Endothelial cell of umbilical vein (primary cell): ENCODE data around the gene EYS. TPM values are rescaled to one million over a fixed set of nuclear protein-coding genes. Genes with fewer than 3 reads are reported as not detected.

Experiments used
- BruUV-seq: library from RNA; stranded (reverse); fragments of 400-500 nt; replicated peaks from 2 replicates; lab custom pipeline; 2021; lab: Mats Ljungman, UMichigan
- CTCF ChIA-PET: fragments of 300-600, 350-600 bp; sonication (Branson Sonifier 250); formaldehyde crosslinking; loops from one replicate; lab custom pipeline; 2021; ENCODE audit warnings: antibody characterized with exemption, inconsistent platforms; lab: Charles Lee
- POLR2A ChIA-PET: fragments of 300-600, 350-600 bp; sonication (Branson Sonifier 250); formaldehyde crosslinking; loops from one replicate; lab custom pipeline; 2021; ENCODE audit warnings: antibody characterized with exemption, inconsistent platforms; lab: Charles Lee
- DNase-seq: peaks from one replicate; pipeline ENCODE4 v3.0.0-alpha.2; 2011; ENCODE audit warnings: low read depth, low spot score
- FAIRE-seq: peaks from 2 replicates; lab custom pipeline; 2011; peaks lifted over from hg19 to GRCh38; lab: Jason Lieb, UNC
- H2AFZ ChIP-seq: 2 replicates; pipeline ENCODE4 v1.6.0; 2012; ENCODE audit warnings: low read depth, low read length, control low read depth, inconsistent platforms
- H3K27ac ChIP-seq: 2 replicates; pipeline ENCODE4 v1.5.1; 2011; ENCODE audit warnings: low read depth, mild to moderate bottlenecking, control low read depth, low read length, moderate library complexity; ENCODE audit not compliant: insufficient read depth
- H3K27me3 ChIP-seq, 2 experiments: 2 replicates each; pipeline versions ENCODE4 v1.6.0 to v1.6.1; 2011; ENCODE audit warnings: low read length in 2 of 2, mixed read lengths in 1 of 2; ENCODE audit not compliant: control insufficient read depth in 2 of 2, insufficient read depth in 2 of 2
- H3K36me3 ChIP-seq, 2 experiments: 2 replicates in 1 of 2; 3 replicates in 1 of 2; pipeline ENCODE4 v1.5.1; 2011; ENCODE audit warnings: low read length in 2 of 2, mild to moderate bottlenecking in 1 of 2, moderate library complexity in 1 of 2; ENCODE audit not compliant: control insufficient read depth in 2 of 2, insufficient read depth in 2 of 2; ENCODE audit errors: extremely low read depth in 1 of 2
- H3K4me1 ChIP-seq: 3 replicates; pipeline ENCODE4 v1.5.1; 2011; ENCODE audit warnings: mild to moderate bottlenecking, low read length; ENCODE audit not compliant: control insufficient read depth, insufficient read depth; ENCODE audit errors: extremely low read depth
- H3K4me2 ChIP-seq: 2 replicates; pipeline ENCODE4 v1.6.1; 2011; ENCODE audit warnings: low read length, control low read depth, mixed read lengths; ENCODE audit not compliant: insufficient read depth
- H3K4me3 ChIP-seq, 3 experiments: fragments of 200-600 bp in 1 of 3; sonication (generic), shearing (Covaris generic) in 1 of 3; replicated peaks in 1 of 3; 2 replicates each; pipeline ENCODE4 v1.5.1; 2011 to 2016; ENCODE audit warnings: control low read depth in 3 of 3, low read length in 3 of 3, mild to moderate bottlenecking in 2 of 3, inconsistent platforms in 1 of 3, low read depth in 1 of 3, moderate library complexity in 1 of 3; ENCODE audit not compliant: insufficient read depth in 1 of 3
- H3K79me2 ChIP-seq: 2 replicates; pipeline ENCODE4 v1.6.0; 2012; ENCODE audit warnings: low read length, inconsistent platforms; ENCODE audit not compliant: control insufficient read depth, insufficient read depth
- H3K9ac ChIP-seq: replicated peaks from 2 replicates; pipeline ENCODE3; 2011; ENCODE audit warnings: low read length, control low read depth; ENCODE audit not compliant: insufficient read depth; ENCODE audit errors: extremely low read depth
- H3K9me1 ChIP-seq: replicated peaks from 3 replicates; pipeline ENCODE4 v1.6.0; 2011; ENCODE audit warnings: mild to moderate bottlenecking, low read length; ENCODE audit not compliant: control insufficient read depth, insufficient read depth; ENCODE audit errors: extremely low read depth
- H3K9me3 ChIP-seq: replicated peaks from 2 replicates; pipeline ENCODE4 v1.5.1; 2012; ENCODE audit warnings: low read length, inconsistent platforms; ENCODE audit not compliant: control insufficient read depth, insufficient read depth
- H4K20me1 ChIP-seq: replicated peaks from 2 replicates; pipeline ENCODE3; 2011; ENCODE audit warnings: mild to moderate bottlenecking, low read length; ENCODE audit not compliant: control insufficient read depth, insufficient read depth; ENCODE audit errors: extremely low read depth
- CTCF ChIP-seq, 2 donors: IDR thresholded peaks; 1 replicate in 1 of 2; 2 replicates in 1 of 2; pipeline ENCODE4 v1.5.1; 2011; ENCODE audit warnings: low read length in 2 of 2, mild to moderate bottlenecking in 2 of 2, moderate library complexity in 2 of 2, control low read depth in 1 of 2, inconsistent platforms in 1 of 2, low read depth in 1 of 2; ENCODE audit not compliant: insufficient read depth in 1 of 2; ENCODE audit errors: extremely low read depth in 1 of 2
- EZH2 ChIP-seq: IDR thresholded peaks from 2 replicates; pipeline ENCODE4 v1.6.1; 2012; ENCODE audit warnings: borderline replicate concordance, low read depth, mild to moderate bottlenecking, moderate library complexity, low read length, inconsistent platforms; ENCODE audit not compliant: severe bottlenecking
- FOS ChIP-seq: IDR thresholded peaks from 2 replicates; pipeline ENCODE4 v1.6.1; 2011; ENCODE audit warnings: mild to moderate bottlenecking, low read length, moderate library complexity, borderline replicate concordance; ENCODE audit not compliant: insufficient read depth
- GATA2 ChIP-seq: IDR thresholded peaks from 2 replicates; pipeline ENCODE4 v1.7.0; 2011; ENCODE audit warnings: low read depth, mild to moderate bottlenecking, moderate library complexity, mixed read lengths, low read length; ENCODE audit not compliant: insufficient read length, insufficient read depth
- JUN ChIP-seq: IDR thresholded peaks from 2 replicates; pipeline ENCODE4 v1.6.1; 2011; ENCODE audit warnings: borderline replicate concordance, low read depth; ENCODE audit not compliant: insufficient read length, insufficient read depth
- MAX ChIP-seq: IDR thresholded peaks from 2 replicates; pipeline ENCODE4 v1.6.1; 2011; ENCODE audit not compliant: insufficient read depth, insufficient read length
- MYC ChIP-seq: IDR thresholded peaks from one replicate; pipeline ENCODE4 v1.6.1; 2011; ENCODE audit warnings: mild to moderate bottlenecking, low read depth, low read length
- POLR2A ChIP-seq: IDR thresholded peaks from 2 replicates; pipeline ENCODE4 v1.6.1; 2012; ENCODE audit warnings: low read depth, mild to moderate bottlenecking, control low read depth, low read length
- POLR2AphosphoS5 ChIP-seq: IDR thresholded peaks from 2 replicates; pipeline ENCODE4 v1.6.1; 2012; ENCODE audit warnings: low read depth, mild to moderate bottlenecking, control low read depth, low read length, moderate library complexity; ENCODE audit not compliant: insufficient read depth
- dilution Hi-C: fragments of 300-500 bp; cut with MboI; formaldehyde crosslinking; loops from one replicate; pipeline ENCODE4 v1.15.0; 2019; ENCODE audit warnings: low sequenced_read_pairs; ENCODE audit not compliant: extremely low pct_ligation_motif_present
- intact Hi-C: fragments of 100-400 bp; cut with micrococcal nuclease; formaldehyde crosslinking; loops from one replicate; pipeline ENCODE4 v1.10.0; 2022
- polyA plus RNA-seq, 4 experiments: library from polyadenylated mRNA; depleted of rRNA in 3 of 4; stranded (reverse) in 3 of 4; unstranded in 1 of 4; fragments of >200 nt; gene quantifications; 2 replicates each; pipeline versions ENCODE4 v1.2.1 to v1.2.3, GENCODE V29; 2011 to 2012; ENCODE audit warnings: missing spikeins in 1 of 4
- total RNA-seq: library from RNA; stranded (reverse); gene quantifications from 2 replicates; pipeline ENCODE4 v1.2.3, GENCODE V29; 2021

Gene EYS
- total and polyA plus RNA-seq, 2 donors (not counting 3 experiments of a cell fraction or from before 2014, with no cell fraction given) = 0.01 to 0.27 TPM

GRCh38 chr6:65081756-65082155 is 625.3 kb downstream of the EYS start:
- Histone ChIP-seq H3K4me2 (no peak overlapping the region), H3K27me3 (no peaks in the 10 kb centered on the region), H3K4me3 (no peak overlapping the region), H3K9me3 (no peaks in the 10 kb centered on the region), H4K20me1 (no peaks in the 10 kb centered on the region), H3K27ac (no peak overlapping the region), H3K79me2 (no peaks in the 10 kb centered on the region), H3K9ac (no peak overlapping the region), H3K9me1 (no peaks in the 10 kb centered on the region), H3K4me1 (no peaks in the 10 kb centered on the region), H3K36me3 (no peaks in the 10 kb centered on the region), H2AFZ (no peak overlapping the region)
- no peak for FAIRE-seq
- no peak for DNase-seq
- no peak for TF ChIP-seq MAX
- TF ChIP-seq EZH2 = no peak
- no peak for TF ChIP-seq FOS
- TF ChIP-seq POLR2A = no peak
- no peak for TF ChIP-seq POLR2AphosphoS5
- no peak for TF ChIP-seq MYC
- no peak for TF ChIP-seq CTCF (IDR thresholded peaks at IDR 0.05; ENCODE audit: extremely low read depth in 1 of 2, insufficient read depth in 1 of 2, low read depth in 1 of 2, low read length in 2 of 2)
- TF ChIP-seq JUN = no peak
- TF ChIP-seq GATA2 = no peak
- dilution Hi-C loops (no loop called here), intact Hi-C loops (no loop called here)
- ChIA-PET CTCF (no interaction called here), POLR2A (no interaction called here)
- no TSS peak for BruUV-seq
